NCI-H1105 (cell line): Measurements from ENCODE around the gene SAA4.
"Not testable (repeated sequence)": the region's sequence is repeated elsewhere in the genome, so short reads cannot be mapped to it uniquely, and the experiment has no call there.

Experiments
- DNase-seq: peaks from one replicate; lab custom pipeline; 2025; lab: John Stamatoyannopoulos, UW

Gene SAA4

DNA sequence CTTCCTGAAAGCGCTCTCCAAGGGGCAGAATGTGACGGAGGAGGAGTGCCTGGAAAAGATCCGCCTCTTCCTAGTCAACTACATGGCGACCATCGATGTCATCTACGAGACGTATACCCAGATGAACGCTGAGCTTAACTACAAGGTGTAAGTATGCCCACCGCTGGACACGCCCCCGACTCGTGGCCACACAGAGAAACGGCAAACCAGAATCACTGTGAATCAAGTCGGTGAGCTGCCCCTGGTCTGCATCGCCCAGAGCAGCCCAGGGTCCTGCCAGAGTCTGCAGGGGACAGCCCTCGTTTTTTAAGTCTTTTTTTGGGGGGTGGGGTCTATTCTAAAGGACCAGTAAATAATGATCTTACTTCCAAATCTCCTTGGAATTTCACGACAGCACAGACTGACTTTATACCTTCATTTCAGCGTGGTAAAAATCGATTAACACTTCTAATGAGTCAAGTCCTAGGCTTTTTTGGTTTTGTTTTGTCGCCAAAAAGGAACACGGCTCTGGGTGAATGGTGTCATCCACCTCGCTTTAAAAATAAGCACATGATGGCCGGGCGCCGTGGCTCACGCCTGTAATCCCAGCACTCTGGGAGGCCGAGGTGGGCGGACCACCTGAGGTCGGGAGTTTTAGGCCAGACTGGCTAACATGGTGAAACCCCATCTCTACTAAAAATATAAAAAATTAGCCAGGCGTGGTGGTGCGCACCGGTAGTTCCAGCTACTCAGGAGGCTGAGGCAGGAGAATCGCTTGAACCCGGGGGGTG is 46.9 kb downstream of the SAA4 start:
- DNase-seq, result not testable (repeated sequence)

GRCh38 chr11:18188796-18189195 is 47.8 kb downstream of the SAA4 start:
- DNase-seq, result no peak
